ENCODE measurements around the gene LRBA.

LRBA gene

DNA sequence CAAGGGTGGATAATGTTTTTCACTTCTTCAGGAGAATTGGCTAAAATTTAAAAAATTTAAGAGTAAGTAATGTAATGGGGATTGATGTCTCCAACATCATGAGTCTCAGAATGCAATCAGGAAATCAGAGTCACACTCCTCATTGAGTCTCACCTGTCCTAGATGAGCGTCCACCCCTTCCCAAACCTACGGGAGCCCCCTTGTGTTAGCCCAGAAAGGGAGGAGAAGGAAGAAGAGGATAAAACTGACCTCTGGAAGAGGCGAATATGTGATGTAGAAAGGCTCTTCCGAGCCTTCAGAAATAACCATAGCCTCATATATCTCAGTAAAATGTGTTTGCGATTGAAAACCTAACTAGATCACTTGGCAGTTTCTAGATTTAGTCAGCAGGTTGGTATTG, 779.8 kb downstream of the LRBA start:
- DNase-seq, result no peak

DNA sequence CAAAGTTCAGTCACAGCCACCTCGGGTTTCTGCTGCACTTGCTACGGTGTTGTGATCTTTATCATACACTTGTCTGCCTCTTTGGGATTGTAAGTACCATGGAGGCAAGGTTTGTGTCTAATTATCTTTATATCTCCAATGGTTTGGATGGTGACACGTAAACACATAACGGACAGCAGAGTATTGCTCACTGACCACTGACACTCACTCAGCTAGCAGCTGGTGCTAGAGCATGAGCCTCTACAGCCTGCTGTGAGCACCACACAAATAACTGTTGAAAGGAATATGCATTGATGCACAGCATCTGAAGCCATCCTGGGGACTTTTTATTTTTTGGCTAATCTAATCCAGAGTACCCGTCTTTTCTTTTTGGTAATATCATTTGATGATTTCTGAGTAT, 780.8 kb downstream of the LRBA start:
- DNase-seq, result peak; percentile 69

GRCh38 chr4:150232029-150232428, 783.1 kb downstream of the LRBA start:
- DNase-seq, result no peak

DNA sequence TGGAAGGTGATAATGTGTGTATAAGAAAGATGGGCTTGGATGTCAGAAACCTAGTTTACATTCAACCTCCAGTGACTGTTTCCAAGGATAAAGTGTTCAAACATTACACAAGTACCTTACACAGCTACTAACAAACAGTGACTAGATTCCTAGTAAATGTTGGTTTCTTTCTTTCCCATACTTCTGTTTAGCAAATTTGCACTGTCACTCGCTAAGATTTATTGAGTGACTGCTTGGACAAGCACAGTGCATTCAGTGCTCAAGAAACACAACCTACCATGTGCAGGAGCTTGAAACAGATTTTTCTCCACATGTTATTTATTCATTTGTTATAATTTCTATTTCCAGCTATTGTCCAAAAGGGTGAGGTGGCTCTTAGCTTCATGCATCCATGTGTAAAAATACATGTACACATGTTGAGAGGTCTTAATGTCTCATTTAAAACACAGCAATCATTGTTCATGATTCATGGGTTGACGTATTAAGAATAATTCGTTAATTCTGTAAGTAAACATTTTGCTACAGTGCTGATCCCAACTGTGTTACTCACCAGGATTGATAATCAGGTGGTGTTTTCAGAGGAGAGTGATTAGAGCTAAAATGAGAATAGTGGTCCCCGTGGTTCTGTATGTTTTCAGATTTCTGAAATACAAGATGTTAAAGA, 783.8 kb downstream of the LRBA start:
- DNase-seq, result peak; percentile 52

- no peak for DNase-seq
Measured at GRCh38 chr4:150230561-150230960, 784.5 kb downstream of the LRBA start.

DNA sequence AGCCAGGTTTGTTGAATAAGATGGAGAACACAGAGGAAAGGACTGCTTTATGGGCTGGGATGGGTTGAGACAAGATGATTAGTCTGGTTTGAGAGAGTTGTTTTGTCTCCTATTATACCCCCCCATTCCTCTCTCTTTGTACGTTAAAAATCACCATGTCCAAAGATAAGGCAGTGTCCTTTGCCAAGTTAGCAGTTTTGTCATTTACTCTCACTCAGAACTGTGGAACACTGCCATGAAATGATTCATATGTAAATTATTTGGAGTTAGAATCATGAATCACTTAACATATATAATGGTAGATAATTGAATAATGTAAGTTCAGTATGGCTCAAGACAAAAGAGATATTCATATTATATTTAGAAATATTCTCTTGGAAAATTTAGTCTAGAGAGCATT, 785.6 kb downstream of the LRBA start:
- peak; percentile 55 for DNase-seq

DNA sequence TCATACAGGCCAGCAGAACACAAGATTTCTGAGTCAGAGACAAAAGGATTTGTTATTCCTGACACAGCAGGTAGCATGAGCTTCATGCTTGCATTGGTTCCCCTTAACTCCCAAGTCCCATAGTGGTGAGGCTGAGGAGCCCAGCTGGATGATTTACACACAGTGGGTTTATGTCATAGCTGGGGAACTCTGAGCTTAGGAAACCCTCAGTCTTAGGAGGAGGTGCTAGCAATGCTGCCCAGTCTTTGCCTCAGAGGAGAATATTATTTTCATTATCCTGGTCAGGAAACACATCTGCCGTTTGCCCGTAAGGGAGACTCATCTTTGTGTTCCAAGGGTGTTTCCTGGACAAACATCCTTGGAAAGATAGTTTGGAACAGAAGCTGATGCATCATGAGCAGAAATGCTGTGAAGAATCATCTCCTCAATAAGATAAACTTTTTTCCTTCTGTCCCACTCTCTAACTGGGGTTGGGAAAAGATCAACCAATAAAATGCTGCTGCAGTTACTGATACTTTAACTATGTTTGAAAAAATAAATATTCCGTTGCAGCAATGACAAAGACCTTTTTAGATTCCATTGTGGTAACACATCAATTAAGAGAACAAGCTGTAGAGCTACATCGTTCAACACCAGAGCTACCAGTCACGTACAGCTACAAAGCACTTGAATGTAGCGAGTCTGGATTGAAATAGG, 790.0 kb downstream of the LRBA start:
- DNase-seq, result peak; percentile 90

- no peak for DNase-seq
Measured at GRCh38 chr4:150219841-150220240, 795.2 kb downstream of the LRBA start.

GRCh38 chr4:150218447-150218846, 796.6 kb downstream of the LRBA start:
- no peak for DNase-seq

- DNase-seq, result no peak
Measured at GRCh38 chr4:150217808-150218207, 797.3 kb downstream of the LRBA start.

DNA sequence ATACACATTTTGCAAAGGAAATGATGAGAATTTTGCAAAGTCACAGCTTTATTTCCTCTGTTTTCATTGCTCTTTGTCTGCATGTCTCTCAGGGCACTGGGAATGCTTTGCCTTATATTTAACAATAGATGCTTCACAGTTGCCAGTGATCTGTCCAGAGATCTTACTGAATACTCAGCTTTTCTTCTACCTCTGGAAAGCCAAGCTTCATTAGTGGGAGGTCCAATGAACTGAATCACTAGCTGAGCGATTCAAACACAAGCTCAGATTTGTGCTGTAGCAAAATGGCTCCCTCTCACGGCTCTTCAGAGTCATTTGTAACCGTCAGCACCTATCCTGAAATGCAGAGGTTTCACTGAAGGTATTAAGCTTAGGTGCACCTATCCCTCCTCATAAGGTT, 797.9 kb downstream of the LRBA start:
- peak; percentile 23 for DNase-seq

DNA sequence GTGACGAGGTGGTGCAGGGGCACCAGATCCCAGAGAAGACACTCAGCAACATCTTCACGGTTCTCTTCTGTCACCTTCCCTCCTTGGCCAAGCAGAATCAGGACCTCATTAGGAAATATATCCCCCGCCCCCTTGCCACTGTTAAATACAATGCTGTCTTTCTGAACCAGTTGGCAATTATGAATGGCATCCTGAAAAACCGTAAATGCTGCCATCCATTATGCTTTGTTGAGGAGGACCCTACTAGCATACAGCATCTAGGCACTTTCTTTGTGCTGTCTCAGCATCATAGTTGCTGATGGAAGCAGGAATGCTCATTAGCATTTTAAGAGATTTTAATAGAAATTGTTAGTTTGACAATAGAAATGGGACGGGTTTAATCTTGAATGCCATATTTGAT, 798.4 kb downstream of the LRBA start:
- no peak for DNase-seq

DNA sequence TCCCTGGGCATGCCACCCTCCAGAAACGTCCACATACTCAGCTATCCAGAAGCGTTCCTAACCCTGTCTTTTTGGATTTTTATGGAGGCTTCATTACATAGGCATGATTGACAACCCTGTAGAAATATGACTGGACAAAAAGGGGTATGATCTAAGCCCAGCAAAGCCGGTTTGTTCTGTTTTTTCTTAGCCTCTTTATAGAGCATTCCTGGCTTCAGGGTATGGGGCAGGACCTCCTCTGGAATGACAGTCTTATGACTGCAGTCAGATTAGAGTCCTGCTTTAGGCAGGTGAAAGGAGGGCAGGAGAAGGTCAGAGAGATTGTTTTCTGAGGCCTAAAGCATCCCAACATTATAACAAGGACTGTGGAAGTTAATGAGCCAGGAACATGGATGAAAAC, 799.5 kb downstream of the LRBA start:
- no peak for DNase-seq
